Epithelial cell of esophagus (primary cell): Measurements from ENCODE around the gene DCAF5.
A peak's percentile ranks its signal among the peaks of the same experiment; 100 is the strongest.

Experiments used
- DNase-seq: peaks from one replicate; pipeline ENCODE4 v3.0.0; 2010; ENCODE audit warnings: low read depth
- H3K4me3 ChIP-seq: 2 replicates; pipeline ENCODE4 v1.5.1; 2011; ENCODE audit warnings: mild to moderate bottlenecking, low read length, control low read depth
- TF ChIP-seq, protein P1 (sequence below): IDR thresholded peaks from 2 replicates; pipeline ENCODE4 v1.5.1; 2011; ENCODE audit warnings: low read depth, mild to moderate bottlenecking, low read length, control low read depth, inconsistent platforms; ENCODE audit not compliant: insufficient read depth; ENCODE audit errors: missing control alignments

Gene DCAF5

DNA sequence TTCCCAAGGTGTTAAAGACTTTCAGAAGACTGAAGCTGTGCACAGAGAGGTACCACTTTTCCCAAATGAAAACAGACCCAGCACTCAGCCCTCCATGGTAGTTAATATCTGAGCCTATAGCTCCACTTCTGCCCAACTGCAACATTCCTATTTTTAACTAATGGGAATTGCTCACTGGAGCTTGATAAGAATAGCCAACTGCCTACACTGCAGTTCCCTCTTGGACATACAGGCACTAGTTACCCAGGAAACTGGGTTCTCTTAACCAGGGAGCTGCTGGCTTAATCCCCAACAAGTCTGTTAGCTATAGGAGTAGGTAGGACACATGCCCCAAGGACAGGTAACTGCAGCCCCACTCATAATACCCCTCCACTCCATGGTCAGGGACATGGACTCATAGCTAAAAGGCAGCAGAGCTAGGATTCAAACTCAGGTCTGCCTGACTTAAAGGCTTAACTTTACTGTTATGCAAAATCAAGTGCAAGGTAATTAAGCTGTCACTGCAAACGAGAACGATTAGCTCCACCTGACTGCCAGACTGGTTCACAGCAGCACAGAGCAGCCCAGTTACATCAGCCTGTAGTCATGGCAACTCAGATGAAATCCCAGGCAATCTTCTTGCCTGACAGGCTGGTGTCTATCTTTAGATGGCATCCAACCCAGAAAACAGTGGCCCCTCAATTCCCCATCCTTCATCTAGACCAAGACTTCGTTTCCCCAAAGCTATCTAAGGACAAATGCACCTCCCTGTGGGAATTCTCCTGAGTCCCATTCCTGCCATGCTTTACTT, 96.7 kb downstream of the DCAF5 start:
- peak; percentile 63 for DNase-seq

DNA sequence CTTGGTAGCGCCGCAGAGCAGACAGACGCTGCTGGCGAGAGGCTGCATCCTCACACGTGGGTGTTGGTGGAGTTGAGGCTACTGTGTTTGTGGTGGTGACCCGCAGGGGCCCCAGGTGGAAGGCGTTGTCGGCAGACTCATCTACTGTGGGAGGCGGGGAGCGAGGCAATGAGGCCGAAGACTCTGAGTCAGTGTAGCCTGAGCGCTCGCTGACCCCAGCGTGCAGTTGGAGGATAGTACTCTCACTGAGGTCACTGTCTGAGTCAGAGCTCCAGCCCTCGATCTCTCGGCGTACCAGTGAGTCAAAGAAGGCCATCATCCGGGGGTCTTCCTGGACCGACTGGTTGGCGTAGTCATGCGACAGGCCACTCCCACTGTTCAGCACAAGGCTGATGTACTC, 97.8 kb downstream of the DCAF5 start:
- peak; percentile 29 for DNase-seq
- no peak overlapping the region for H3K4me3 ChIP-seq
- TF ChIP-seq, protein P1, sequence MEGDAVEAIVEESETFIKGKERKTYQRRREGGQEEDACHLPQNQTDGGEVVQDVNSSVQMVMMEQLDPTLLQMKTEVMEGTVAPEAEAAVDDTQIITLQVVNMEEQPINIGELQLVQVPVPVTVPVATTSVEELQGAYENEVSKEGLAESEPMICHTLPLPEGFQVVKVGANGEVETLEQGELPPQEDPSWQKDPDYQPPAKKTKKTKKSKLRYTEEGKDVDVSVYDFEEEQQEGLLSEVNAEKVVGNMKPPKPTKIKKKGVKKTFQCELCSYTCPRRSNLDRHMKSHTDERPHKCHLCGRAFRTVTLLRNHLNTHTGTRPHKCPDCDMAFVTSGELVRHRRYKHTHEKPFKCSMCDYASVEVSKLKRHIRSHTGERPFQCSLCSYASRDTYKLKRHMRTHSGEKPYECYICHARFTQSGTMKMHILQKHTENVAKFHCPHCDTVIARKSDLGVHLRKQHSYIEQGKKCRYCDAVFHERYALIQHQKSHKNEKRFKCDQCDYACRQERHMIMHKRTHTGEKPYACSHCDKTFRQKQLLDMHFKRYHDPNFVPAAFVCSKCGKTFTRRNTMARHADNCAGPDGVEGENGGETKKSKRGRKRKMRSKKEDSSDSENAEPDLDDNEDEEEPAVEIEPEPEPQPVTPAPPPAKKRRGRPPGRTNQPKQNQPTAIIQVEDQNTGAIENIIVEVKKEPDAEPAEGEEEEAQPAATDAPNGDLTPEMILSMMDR = no peak

More for the DNA sequence above, 96.7 kb downstream of the DCAF5 start:
- H3K4me3 ChIP-seq = no peak overlapping the region
- TF ChIP-seq, protein P1 = peak; percentile 44

DNA sequence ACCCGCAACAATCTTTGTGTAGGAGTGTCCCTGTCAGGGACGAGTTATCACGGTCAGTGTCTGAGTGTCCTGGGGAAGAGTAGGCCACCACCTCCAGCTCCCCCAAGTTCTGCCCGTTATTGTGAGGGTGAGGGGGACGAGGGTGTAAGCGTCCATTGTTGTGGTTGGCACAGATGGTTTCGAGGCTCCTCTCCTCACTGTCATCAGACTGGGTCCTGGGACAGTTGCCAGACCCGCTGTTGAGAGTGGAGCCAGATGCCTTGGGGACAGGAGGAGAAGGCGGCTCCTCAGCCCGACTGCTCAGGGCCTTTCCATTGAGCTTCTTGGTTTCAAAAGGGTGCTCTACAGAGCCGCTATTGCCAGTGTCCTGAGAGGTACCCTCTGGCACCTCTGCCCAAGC, 98.9 kb downstream of the DCAF5 start:
- no peak overlapping the region for H3K4me3 ChIP-seq
- no peak for DNase-seq
- TF ChIP-seq, protein P1 = no peak

DNA sequence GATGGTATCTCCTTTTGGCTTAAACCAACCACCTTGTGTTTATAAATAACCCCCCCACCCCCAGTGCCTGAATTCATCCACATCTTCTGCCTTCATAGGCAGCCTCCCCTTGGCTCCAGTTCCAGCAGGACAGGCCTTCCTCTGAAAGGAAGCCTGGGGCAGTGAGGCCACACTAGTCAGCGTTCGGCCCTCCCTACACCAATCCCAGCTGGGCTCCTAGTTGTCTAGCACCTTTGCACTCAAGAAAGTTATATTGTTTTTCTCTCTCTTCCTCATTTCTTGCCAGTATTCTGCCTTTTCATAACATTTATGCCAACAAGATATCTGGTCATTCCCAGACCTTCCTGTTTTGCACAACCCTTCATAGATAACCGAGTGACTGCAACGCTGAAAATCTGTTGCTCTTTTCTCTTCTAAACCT, 100.7 kb downstream of the DCAF5 start:
- TF ChIP-seq, protein P1 = no peak
- no peak overlapping the region for H3K4me3 ChIP-seq
- DNase-seq = no peak

DNA sequence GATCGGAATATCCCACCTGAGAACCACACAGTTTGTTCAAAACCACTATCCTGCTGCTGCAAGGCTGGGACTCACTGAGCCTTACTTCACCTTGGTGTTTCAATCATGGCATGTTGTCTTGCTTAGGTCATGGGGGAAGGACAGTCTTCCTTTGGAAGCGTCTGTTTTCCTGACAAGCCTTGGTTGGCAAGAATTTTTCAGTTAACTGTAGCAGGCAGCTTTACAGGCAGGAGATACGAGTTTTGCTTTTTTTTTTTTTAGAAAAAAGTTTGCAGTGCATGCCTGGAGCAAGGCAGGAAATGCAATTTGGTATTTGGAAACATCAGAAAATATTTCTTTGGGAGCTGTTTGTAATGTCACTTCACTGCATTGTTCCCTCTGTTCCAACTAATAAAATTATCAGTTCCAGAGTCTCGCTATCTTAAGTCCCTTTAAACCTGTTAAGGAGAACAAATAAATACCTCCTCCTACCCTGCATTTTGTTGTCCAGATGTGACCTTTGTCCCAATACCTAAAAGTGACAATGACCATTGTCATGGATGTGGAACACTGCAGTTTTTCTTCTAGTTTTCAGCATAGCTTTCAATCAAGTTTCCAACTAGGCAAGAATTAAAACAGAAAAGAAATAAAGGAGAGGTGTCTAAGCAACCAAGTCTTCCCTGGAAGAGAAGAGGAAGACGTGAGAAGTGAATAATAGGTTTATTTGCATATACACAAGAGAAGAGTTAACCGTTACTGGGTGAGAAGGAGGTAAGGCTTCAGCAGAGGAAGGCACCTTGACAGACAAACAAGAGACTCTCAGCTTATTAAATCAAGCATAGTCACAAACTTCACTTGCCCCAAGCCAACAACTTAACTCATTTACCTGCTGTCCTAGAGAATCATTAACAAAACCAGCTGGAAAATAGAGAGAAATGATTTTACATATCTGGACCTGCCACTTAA, 102.4 kb downstream of the DCAF5 start:
- DNase-seq = no peak
- H3K4me3 ChIP-seq = no peak overlapping the region
- TF ChIP-seq, protein P1 = no peak

DNA sequence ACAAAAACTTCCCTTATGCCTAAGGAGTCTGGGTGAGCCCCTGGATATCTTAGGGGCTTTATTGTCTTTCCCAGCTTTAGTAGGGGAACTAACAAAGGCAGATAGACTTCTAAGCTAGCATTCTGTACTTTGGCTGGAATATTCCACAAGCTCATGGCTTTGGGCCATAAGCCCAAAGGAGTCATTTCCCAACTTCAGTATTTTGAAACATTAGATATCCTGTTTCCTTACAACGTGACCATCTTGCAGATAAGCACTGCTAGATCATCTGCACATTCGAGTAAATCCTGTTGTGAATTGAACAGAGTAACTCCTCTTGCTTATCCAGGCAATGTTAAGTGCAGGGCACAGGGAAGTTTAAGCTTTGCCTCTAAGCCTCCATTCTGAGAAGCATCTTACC, 103.2 kb downstream of the DCAF5 start:
- no peak overlapping the region for H3K4me3 ChIP-seq
- TF ChIP-seq, protein P1 = no peak
- DNase-seq = peak; percentile 54
